HG02759 (cell line): Measurements from ENCODE around the gene NPLOC4.

Experiments used
- ATAC-seq: cut with Tn5 transposase; IDR thresholded peaks from one replicate; pipeline ENCODE4 v1.9.1; 2021; ENCODE audit warnings: mild to moderate bottlenecking, moderate library complexity; ENCODE audit not compliant: unreplicated experiment

The NPLOC4 gene

DNA sequence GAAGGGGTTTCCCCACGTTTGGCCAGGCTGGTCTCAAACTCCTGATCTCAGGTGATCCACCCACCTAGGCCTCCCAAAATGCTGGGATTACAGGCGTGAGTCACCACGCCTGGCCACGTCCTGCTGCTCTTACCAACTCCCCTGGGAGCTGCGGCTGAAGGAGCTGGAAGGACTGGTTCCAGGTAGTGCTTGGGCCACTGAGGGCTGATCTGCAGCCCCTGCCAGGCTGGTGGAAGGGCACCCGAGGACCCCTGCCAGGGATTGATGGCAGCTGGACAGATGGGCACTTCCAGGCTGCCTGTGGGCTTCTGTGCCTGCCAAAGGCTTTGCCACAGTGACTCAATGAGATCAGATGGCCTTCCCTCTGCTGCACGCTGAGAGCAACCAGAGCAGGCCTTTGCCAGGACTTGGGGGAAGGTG lies 27.1 kb upstream of the NPLOC4 start:
- no peak for ATAC-seq

DNA sequence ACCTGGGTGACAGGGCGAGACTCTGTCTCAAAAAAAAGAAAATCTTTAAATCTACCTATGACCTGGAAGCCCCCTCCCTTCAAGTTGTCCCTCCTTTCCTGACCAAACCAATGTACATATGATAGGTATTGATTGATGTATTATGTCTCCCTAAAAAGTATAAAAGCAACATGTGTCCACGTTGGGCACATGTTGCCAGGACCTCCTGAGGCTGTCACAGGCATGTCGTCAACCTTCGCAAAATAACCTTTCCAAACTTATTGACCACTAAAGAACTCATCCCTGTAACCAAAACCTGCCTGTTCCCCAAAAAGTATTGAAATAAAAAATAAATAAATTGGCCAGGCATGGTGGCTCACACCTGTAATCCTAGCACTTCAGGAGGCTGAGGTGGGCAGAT lies 25.1 kb upstream of the NPLOC4 start:
- ATAC-seq: no peak

DNA sequence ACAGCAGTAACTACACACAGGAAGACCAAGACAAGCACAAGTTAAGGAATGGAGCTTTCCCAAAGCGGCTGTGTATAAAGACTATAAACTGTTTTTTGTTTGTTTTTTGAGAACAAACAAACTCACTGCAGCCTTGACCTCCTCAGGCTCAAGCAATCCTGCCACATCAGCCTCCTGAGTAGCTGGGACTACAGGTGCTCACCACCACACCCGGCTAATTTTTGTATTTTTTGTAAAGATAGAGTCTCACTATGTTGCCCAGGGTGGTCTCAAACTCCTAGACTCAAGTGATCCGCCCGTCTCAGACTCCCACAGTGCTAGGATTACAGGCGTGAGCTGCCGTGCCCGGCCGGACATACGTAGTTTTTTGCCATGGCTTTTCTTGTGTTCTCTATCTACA lies 23.5 kb upstream of the NPLOC4 start:
- no peak for ATAC-seq

DNA sequence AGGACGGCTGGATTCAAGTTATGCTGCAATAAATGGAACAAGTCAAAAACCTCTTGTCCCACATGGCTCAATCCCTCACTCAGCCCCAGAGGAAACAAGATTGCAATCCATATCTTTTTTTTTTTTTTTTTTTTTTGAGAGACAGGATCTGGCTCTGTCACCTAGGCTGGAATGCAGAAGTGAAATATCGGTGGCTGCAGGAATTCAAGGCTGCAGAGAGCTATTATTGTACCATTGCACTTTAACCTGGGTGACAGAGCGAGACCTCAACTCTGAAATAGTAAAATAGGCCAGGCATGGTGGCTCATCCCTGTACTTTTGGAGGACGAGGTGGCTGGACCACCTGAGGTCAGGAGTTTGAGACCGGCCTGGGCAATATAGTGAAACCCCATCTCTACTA lies 22.1 kb upstream of the NPLOC4 start:
- no peak for ATAC-seq

DNA sequence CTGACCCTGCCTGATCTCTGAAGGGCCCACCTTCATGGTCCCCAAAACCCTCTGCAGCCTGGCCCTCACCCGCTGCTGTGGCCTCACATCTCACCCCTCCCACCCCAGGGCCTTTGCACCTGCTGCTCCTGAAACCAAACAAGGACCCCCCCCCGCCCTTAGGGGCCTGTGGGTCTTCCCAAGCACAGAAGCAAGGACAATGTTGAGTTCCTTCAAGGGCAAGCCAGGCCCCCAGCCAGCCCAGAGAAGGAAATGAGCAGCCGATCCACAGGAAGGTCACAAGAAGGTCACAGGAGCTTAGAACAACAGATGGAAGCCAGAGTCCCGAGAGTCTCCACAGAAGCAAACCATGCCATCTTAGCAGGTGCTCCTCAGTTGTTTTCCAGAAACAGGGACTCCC lies 19.9 kb upstream of the NPLOC4 start:
- ATAC-seq: no peak

DNA sequence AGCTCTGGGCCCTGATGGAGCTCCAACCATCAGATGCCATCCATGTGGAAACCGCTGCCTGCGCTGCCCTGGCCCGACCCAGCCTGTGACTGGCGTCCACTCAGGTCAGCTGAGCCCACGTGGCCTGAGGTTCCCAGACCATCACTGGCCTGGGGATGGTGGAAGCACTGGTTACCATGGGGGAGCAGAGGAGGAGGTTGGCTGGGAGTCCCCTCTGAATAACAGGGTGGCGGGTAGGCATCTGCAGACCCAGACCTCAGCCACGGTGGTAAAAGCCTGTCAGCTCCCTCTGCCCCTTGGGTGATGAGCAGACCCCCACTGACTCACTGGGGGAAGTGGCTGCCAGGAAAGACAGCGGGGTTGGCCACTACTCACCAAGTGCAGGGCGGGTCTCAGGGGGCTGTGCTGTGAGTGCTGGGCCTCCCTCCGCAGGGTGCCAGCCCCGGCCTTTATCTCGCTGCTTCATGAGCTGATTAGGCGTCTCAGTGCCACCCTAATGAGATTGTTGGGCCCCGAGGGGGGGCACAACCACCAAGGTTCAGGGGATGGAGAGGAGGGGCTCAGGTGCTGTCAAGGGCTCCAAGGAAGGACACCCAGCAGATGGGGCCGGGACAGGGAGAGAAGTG lies 19.3 kb upstream of the NPLOC4 start, which contains the start of gene PDE6G:
PDE6G (minus strand) TSS at position 425 of the 626 bp plus-strand sequence. CDS start 3,237 bp downstream, outside the sequence.
- ATAC-seq: no peak

DNA sequence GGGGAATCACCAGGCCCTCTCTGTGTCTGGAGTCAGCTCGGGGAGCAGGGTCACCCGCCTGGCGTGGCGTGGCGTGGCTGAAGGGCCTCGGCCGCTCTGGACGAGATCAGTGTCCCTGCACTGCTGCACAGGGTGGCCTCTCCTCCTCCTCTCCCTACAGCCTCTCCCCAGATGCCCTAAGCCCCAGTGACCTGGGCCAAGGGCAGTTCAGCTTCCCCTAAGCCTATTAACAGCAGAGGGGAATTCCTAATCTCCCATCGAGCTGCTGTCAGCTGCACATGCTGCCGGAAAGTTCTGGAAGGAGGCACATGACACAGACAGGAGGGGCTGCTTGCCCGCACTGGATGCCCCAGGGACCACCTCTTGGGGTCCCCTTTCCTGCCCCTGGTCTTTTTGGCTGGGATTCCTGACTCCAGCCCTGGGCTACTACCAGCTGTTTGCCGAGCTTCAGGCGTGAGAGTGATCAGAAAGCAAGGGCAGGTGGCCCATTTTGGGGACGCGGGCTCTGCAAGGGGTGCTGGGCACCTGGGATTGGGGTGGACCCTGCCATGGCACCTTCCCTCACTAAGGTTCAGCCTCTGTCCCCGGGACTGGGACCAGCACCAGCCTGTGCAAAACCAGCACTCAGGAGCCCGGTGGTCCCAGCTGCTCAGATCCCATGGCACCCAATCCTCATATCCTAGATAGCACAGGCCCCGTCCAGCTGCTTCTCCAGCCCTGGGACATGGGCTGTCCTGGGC lies 18.6 kb upstream of the NPLOC4 start:
- ATAC-seq: no peak

DNA sequence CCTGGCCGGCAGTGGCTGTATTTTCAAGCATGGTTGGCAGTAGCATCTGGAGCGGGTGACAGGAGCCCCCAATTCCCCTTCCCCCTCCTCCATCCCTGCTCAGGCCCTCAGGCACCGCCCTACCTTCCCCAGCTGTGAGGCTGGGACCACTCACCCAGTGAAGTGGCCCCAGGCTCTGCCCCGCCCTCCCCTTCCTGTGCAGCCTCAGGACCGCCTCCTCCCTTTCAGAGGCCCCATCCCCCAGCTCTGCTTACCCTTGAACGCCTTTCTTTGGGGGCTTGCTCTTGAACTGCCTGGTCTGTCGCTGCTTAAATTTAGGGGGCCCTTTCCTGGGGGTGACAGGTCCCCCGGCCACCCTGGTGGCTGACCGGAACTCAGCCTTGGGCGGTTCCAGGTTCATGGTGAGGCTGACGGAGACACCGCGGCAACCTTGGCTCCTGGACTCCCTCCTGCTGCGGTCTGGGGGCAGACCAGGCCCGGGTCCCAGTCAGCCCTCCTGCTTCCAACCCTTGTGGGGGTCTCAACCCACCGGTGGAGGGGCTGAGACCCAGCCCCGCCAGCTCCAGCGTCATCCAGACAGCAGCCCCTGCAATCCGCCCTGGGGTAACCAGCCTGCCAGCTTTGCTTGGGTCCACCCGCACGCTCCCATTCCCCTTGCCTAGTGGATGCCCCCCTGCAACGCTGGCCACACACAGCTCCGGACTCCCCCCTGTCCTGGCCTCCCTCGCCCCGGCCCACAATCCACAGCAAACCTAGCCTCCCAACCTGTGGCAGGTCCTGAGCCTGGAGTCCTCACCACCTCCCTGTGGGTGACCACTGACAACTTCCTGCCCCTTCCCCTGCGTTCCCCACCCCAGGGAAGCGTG lies 16.2 kb upstream of the NPLOC4 start:
- no peak for ATAC-seq

DNA sequence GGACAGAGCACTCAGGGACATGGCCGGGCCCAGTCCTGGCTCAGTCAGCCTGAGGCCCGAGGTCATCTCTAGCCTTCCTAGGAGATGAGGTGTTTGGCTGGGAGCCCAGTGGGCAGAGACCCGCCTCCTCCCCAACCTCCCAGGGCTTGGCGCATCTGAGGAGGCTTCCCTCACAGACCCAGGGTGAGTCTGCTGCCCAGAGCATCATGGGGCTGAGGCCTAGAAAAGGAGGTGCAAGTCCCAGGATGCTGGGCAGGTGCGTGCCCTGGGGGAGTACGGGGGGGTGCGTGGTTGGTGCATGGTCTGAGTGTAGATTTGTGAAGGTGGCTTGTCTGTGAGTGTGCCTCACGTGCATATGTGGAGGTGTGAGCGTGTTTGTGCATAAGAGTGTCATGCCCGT lies 14.8 kb upstream of the NPLOC4 start:
- no peak for ATAC-seq

DNA sequence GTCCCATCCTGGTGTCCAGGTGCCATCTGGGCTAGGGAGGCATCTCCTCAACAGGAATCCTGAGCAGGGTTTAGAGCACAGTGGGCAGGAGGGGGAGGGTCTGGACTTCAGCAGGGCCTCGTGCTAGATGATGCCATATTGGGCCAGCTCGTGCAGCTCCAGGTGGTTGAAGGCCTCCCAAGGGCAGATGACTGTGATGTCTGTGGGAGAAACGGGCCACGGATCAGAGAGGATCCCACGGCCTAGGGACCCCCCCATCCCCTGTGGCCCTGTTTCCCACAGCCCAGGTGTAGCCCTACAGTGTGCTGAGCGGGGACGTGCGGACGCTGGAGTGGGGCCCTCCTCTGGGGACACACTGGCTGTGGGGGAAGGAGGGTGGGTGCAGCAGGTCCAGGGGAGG lies 14.0 kb upstream of the NPLOC4 start:
- ATAC-seq: no peak

DNA sequence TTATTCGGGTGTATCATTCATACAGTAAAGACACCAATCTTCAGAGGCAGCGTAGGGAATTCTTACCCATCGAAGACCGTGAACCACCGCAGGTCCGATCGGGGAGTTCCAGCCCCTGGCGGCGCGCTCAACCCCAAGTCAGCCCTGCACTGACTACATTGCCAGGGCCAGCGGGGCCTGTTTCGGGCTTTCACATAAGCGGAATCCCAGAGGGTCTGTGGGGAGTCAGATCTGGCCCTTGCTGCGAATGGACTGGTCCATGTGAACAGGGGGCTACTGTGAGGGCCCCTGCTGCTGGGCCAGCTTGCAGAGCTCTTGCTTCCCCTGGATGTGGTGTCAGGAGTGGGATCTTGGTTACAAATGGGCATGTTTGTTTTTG lies 11.8 kb upstream of the NPLOC4 start:
- no peak for ATAC-seq

DNA sequence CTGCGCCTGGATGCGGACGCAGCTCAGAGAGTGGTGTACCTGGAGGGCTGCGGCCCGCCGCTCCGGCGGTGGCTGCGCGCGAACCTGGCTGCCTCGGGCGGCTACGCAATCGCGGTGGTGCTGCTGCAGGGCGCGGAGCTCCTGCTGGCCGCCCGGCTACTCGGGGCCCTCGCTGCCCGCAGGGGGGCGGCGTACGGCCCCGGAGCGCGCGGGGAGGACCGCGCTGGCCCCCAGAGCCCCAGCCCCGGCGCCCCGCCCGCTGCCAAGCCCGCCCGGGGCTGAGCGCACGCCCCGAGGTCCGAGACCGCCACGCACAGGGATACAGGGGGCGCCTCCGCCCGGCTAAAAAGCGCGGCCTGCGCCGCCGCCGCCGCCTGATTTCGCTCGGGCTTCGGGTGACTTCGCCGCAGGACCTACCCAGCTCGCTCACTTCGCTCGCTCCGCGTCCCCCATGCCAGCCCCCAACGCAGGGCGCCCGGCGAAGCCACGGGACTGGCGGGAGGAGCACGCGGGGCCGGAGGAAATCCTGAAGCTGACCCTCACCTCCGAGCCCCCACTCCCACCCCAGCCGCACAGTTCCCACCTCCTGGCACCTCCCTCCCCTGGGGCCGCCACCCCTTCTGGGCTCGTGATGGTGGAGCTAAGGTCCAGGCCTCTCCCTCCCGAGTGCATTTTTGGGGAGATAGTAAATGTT lies 11.2 kb upstream of the NPLOC4 start:
- no peak for ATAC-seq

DNA sequence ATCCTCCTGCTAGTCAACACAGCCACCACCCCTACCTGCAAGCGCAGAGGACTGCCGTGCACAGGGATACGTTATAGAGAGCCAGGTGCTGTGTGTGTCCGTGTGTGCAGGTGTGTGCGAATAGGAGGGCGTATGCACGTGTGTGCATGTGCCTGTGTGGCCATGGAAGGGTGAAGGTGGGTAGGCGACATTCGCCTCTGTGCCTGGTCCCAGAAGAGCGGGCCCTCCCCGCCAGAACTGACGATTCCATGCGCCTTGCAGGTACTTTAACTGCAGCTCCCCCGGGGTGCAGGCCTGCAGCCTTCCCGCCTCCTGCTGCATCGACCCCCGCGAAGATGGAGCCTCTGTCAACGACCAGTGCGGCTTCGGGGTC lies 10.7 kb upstream of the NPLOC4 start:
- no peak for ATAC-seq

DNA sequence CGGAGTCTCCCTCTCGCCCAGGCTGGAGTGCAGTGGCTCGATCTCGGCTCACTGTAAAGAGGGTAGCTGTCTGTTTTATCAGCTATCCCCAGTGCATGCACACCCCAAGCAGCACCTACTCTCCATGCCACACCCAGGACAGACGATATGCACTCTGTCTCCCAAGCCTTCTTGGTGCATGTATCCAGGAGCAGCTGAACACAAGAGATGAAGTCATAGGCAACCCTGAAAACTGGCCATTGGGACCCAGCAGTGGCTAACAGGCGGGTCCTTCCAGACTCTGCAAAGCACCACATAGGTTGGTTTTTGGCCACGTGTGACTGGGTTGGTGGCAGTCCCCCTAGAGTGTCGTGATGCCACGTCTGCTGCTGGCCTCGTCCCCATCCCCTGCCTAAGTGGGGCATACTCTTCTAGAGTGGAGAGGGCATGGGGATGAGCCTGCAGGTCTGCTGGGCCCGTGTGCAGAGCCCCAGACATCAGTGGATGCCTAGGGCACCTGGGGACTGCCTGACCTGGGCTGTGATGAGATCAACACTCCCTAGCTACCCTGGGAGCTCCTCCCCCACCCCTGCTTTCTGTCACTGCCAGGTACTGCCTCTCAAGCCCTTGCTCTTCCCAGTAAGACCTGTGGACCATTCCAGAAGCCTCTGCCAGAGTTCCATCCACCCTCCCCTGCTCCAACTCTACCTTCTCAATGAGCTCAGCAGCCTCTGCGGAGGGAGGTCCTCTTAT lies 10.1 kb upstream of the NPLOC4 start:
- no peak for ATAC-seq

DNA sequence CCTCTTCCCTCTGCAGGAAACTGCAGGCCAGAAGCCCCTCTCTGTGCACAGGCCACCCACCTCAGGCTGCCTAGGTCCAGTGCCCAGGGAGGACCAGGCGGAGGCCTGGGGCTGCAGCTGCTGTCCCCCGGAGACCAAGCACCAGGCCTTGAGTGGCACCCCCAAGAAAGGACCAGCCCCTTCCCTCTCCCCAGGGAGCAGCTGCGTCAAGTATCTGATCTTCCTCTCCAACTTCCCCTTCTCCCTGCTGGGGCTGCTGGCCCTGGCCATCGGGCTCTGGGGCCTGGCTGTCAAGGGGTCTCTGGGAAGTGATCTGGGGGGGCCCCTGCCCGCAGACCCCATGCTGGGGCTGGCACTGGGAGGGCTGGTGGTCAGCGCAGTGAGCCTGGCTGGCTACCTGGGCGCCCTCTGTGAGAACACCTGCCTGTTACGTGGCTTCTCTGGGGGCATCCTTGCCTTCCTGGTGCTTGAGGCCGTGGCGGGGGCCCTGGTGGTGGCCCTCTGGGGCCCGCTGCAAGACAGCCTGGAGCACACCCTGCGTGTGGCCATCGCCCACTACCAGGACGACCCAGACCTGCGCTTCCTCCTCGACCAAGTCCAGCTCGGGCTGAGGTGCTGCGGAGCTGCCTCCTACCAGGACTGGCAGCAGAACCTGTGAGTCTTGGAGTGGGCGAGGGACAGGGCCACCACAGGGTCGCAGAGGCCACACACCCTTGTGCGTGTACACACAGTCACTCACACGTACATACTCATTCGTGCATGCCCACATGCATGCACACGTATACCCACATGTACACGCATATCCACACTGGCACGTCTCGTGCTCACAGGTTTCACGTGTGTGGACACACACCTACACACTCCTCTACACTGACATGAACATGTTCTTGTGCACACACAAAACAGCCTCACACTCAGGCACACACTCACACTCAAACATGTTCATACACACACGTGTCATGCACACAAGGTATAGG lies 8.4 kb upstream of the NPLOC4 start:
- no peak for ATAC-seq

DNA sequence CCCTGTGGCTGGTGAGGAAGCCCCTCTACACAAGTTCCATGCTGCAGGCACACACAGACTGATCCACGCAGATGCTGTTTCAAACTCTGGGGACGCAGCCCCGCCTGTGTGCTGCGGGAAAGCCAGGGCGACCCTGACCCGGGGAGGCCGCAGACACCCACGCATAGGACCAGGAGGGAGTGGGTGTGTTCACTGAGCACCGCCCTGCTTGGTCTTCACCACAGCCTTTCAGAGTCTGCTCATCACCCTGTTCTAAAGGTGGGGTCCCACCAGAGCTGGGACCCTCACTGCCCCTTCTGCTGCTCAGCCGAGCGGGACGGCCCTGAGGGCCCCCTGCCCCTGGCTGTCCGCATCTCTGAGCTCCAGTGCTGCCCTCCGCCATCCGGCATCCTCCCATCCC lies 7.6 kb upstream of the NPLOC4 start:
- no peak for ATAC-seq

DNA sequence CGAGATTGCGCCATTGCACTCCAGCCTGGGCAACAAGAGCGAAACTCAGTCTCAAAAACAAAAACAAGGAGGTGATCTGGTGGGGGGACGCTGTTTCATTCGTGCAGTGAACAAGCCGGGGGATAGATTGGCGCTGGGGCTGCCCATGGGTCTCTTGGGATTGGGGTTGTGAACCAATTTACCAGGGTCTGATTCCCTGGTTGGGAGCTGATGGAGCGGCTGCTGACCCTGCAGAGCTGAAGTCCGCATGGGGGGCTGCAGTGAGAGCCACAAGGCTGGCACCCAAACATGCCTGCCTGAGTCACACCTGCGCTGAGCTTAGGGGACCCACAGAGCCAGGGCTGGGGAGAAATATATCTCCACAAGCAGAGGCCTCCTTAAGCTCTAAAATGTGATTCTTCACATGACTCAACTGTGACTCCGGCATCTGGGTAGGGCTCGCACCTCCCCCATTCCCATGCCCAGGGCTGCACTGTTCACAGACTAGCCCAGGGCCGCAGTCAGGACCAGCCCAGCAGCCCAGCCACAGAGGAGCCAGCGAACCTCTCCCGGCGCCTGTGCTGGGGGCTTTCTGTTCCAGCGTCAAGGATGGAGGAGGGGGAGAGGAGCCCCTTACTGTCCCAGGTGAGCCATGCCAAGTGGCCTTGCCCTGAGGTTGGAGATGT lies 5.0 kb upstream of the NPLOC4 start:
- ATAC-seq: no peak

DNA sequence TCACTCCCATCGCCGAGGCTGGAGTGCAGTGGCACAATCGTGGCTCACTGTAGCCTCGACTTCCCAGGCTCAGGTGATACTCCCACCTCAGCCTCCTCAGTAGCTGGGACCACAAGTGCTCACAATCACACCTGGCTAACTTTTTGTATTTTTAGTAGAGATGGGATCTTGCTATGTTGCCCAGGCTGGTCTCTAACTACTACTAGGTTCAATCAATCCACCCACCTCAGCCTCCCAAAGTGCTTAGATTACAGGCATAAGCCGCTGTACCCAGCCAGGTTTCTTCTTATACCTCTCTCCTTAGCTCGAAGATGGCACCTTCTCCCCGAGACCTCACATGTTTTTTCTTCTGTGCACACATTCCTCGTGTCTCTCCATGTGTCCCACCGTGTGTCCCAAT lies 3.1 kb upstream of the NPLOC4 start:
- ATAC-seq: no peak

DNA sequence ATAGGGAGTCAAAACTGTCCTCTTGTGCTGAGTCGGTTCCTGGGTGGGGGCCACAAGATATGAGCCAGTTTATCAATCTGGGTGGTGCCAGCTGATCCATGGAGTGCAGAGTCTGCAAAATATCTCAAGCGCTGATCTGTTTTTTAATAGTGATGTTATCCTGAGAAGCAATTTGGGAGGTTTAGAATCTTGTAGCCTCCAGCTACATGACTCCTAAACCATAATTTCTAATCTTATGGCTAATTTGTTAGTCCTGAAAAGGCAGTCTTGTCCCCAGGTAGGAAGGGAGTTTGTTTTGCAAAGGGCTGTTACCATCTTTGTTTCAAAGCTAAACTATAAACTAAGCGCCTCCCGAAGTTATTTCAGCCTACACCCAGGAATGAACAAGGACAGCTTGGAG lies 1.8 kb upstream of the NPLOC4 start:
- no peak for ATAC-seq
